ENCODE results near the gene CCDC8. TPM values are rescaled to one million over a fixed set of nuclear protein-coding genes. Genes with fewer than 3 reads are reported as not detected.

The CCDC8 gene
- total RNA-seq, 4 donors from 2014 or later = 2.8 to 7.3 (median 5.0) TPM

DNA sequence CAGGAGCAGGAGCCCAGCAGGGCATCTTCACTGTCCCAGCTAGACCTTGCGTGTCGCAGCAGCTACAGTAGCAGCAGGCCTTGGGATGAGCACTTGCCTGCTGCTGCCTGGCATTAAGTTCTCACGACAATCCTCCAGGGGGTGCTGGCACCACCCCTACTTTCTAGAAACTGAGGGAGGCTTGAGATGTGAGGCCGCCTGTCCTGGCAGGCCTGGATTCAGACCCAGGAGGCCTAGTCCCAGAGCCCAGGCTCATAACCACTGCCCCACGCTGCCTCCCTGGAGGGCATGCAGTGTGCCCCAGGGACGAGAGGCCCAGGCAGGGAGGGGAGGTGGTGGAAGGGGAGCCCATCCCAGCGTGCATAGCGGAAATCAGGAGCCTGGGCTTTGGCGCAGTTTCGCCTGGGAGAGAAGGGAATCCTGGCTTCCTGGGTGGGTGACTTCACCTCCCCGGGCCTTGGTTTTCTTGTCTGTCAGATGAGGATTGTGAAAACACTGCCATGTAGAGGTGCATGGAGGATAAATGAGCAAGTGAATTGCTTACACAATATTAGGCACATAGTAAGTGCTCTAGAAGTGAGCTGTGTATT, 40.4 kb downstream of the CCDC8 start:
- no peak for TF ChIP-seq POLR2A (IDR thresholded peaks at IDR 0.05)
- no peak for TF ChIP-seq EP300 (IDR thresholded peaks at IDR 0.05)
- TF ChIP-seq, protein P1, sequence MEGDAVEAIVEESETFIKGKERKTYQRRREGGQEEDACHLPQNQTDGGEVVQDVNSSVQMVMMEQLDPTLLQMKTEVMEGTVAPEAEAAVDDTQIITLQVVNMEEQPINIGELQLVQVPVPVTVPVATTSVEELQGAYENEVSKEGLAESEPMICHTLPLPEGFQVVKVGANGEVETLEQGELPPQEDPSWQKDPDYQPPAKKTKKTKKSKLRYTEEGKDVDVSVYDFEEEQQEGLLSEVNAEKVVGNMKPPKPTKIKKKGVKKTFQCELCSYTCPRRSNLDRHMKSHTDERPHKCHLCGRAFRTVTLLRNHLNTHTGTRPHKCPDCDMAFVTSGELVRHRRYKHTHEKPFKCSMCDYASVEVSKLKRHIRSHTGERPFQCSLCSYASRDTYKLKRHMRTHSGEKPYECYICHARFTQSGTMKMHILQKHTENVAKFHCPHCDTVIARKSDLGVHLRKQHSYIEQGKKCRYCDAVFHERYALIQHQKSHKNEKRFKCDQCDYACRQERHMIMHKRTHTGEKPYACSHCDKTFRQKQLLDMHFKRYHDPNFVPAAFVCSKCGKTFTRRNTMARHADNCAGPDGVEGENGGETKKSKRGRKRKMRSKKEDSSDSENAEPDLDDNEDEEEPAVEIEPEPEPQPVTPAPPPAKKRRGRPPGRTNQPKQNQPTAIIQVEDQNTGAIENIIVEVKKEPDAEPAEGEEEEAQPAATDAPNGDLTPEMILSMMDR (IDR thresholded peaks at IDR 0.05) = no peak
- DNase-seq (ENCODE audit: low spot score in 2 of 2) = no peak
- H3K36me3 ChIP-seq = peaks cover 0 to 49% (median 0%) of the 10 kb centered on the region in 3 donors
- H3K27ac ChIP-seq = peak overlapping the region in 3 of 4 donors; percentile 26 to 70 (median 38)
- H3K4me1 ChIP-seq = peaks cover 0 to 35% (median 18%) of the 10 kb centered on the region in 4 donors
- WGBS, 2 donors = 71 to 73% methylated on average over 11 of the region's 11 CpGs
- H3K9me3 ChIP-seq = no peaks in the 10 kb centered on the region
- H3K4me3 ChIP-seq = no peak overlapping the region
- H3K27me3 ChIP-seq = no peaks in the 10 kb centered on the region

DNA sequence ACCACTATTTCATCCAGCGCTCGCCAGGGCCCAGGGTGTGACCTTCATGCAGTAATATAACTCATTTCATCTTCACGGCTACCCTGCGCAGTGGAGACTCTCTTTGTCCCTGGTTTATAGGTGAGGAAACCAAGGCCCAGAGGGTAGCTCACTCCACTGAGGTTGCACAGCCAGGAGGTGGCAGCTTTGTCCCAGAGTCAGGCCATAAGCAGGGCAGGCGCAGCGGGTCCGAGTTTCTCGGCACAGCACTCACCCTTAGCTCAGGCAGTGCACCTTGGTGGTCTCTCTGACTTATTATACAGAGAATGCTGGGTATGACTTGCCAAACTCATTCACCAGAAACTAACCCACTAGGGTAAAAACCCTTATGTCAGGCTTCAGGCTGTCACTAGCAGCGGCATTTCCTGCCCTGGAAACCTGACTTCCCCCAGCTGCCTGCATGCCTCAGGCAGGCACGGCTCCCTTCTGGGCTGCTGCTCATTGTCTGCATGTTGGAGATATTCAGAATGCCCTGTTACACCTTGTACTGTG, 41.9 kb downstream of the CCDC8 start:
- H3K4me1 ChIP-seq = peaks cover 0 to 21% (median 14%) of the 10 kb centered on the region in 4 donors
- H3K4me3 ChIP-seq = no peak overlapping the region
- no peaks in the 10 kb centered on the region for H3K9me3 ChIP-seq
- peaks cover 0 to 55% (median 0%) of the 10 kb centered on the region in 3 donors for H3K36me3 ChIP-seq
- H3K27ac ChIP-seq = no peak overlapping the region
- TF ChIP-seq, protein P1 (IDR thresholded peaks at IDR 0.05) = no peak
- no peak for TF ChIP-seq EP300 (IDR thresholded peaks at IDR 0.05)
- no peak for TF ChIP-seq POLR2A (IDR thresholded peaks at IDR 0.05)
- no peaks in the 10 kb centered on the region for H3K27me3 ChIP-seq
- WGBS, 2 donors = 74 to 84% methylated on average over 8 to 10 of the region's 10 CpGs
- DNase-seq (ENCODE audit: low spot score in 2 of 2) = no peak

GRCh38 chr19:46369817-46370216, 43.5 kb downstream of the CCDC8 start:
- no peaks in the 10 kb centered on the region for H3K27me3 ChIP-seq
- H3K4me3 ChIP-seq = no peak overlapping the region
- H3K27ac ChIP-seq = no peak overlapping the region
- H3K4me1 ChIP-seq = peaks cover 0 to 21% (median 14%) of the 10 kb centered on the region in 4 donors
- WGBS, 2 donors = 94 to 95% methylated on average over 7 of the region's 7 CpGs
- TF ChIP-seq POLR2A (IDR thresholded peaks at IDR 0.05) = no peak
- no peaks in the 10 kb centered on the region for H3K9me3 ChIP-seq
- peaks cover 0 to 55% (median 0%) of the 10 kb centered on the region in 3 donors for H3K36me3 ChIP-seq
- no peak for DNase-seq (ENCODE audit: low spot score in 2 of 2)

- Histone ChIP-seq H3K27me3 (no peaks in the 10 kb centered on the region), H3K36me3 (peaks cover 0 to 68% (median 0%) of the 10 kb centered on the region in 3 donors), H3K4me1 (peaks cover 0 to 9% (median 3%) of the 10 kb centered on the region in 4 donors), H3K4me3 (no peak overlapping the region), H3K27ac (no peak overlapping the region), H3K9me3 (no peaks in the 10 kb centered on the region)
- TF ChIP-seq, protein P1 (IDR thresholded peaks at IDR 0.05) = no peak
- TF ChIP-seq POLR2A (IDR thresholded peaks at IDR 0.05) = no peak
- no peak for TF ChIP-seq EP300 (IDR thresholded peaks at IDR 0.05)
- no peak for DNase-seq (ENCODE audit: low spot score in 2 of 2)
- WGBS, 2 donors = 88 to 90% methylated on average over 7 of the region's 7 CpGs
Observed at GRCh38 chr19:46368116-46368515, 45.2 kb downstream of the CCDC8 start.

DNA sequence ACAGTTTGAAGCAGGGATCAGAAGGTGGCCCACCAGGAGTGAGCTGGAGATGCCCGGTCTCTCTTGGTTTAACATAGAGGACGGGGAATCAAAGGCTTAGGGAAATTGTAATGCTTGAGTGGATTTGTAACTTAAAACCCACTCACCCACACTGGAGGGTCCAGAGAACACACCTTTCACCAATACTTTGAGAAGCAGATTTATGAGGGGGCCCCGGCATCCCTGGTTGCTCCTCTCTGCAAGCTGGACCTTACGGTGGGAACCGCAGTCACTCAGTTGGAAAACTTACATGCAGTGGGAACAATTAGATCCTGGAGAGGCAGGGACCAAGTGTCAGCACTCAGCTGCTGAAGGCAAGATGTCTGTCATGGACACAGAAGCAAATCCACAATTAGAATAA, 45.9 kb downstream of the CCDC8 start:
- Histone ChIP-seq H3K4me3 (no peak overlapping the region), H3K4me1 (peaks cover 0 to 2% (median 0%) of the 10 kb centered on the region in 4 donors), H3K27me3 (no peaks in the 10 kb centered on the region), H3K27ac (no peak overlapping the region), H3K9me3 (no peaks in the 10 kb centered on the region), H3K36me3 (peaks cover 0 to 68% (median 0%) of the 10 kb centered on the region in 3 donors)
- TF ChIP-seq EP300 (IDR thresholded peaks at IDR 0.05) (no peak), POLR2A (IDR thresholded peaks at IDR 0.05) (no peak)
- TF ChIP-seq, protein P1 (IDR thresholded peaks at IDR 0.05) = no peak
- no peak for DNase-seq (ENCODE audit: low spot score in 2 of 2)
- 88 to 89% methylated on average over 5 of the region's 5 CpGs for WGBS, 2 donors

Measured in tibial nerve (tissue), 4 donors.